DND-41 (cell line): ENCODE results near the gene NEK7.
"Not testable (repeated sequence)": the region's sequence is repeated elsewhere in the genome, so short reads cannot be mapped to it uniquely, and the experiment has no call there.

Source experiments
- CTCF ChIP-seq: IDR thresholded peaks from 2 replicates; pipeline ENCODE4 v1.5.1; 2012; ENCODE audit warnings: borderline replicate concordance, low read length, moderate library complexity, mild to moderate bottlenecking; ENCODE audit not compliant: poor library complexity, severe bottlenecking; ENCODE audit errors: extremely low read depth
- EZH2 ChIP-seq: IDR thresholded peaks from 3 replicates; pipeline ENCODE4 v1.6.1; 2012; ENCODE audit warnings: borderline replicate concordance, low read depth, mild to moderate bottlenecking, moderate library complexity, low read length, inconsistent platforms; ENCODE audit not compliant: severe bottlenecking

GRCh38 chr1:198130053-198130452, 26.7 kb upstream of the NEK7 start:
- TF ChIP-seq CTCF, EZH2: not testable (repeated sequence)
